GM23338 (cell line): Measurements from ENCODE around the gene C16orf74.

Experiments used
- CREB1 ChIP-seq: fragments of 250-450 bp; sonication (Bioruptor Pico); IDR thresholded peaks from 2 replicates; pipeline ENCODE4 v1.5.0; 2020; ENCODE audit warnings: low read depth, mild to moderate bottlenecking, moderate library complexity
- CTCF ChIP-seq, 2 experiments: fragments of 200-600 bp in 1 of 2; sonication (generic) in 1 of 2; conservative IDR thresholded peaks; 2 replicates each; pipeline versions ENCODE4 v1.5.1 to v1.6.1; 2016 to 2017; ENCODE audit warnings: antibody characterized with exemption in 2 of 2, low read depth in 2 of 2, mild to moderate bottlenecking in 2 of 2, moderate library complexity in 1 of 2
- ETS1 ChIP-seq: IDR thresholded peaks from 2 replicates; pipeline ENCODE4 v1.6.1; 2016; ENCODE audit warnings: antibody characterized with exemption
- EZH2 ChIP-seq: fragments of 200-600 bp; sonication (generic); IDR thresholded peaks from one replicate; pipeline ENCODE4 v1.8.0; 2017; ENCODE audit warnings: antibody characterized with exemption, mild to moderate bottlenecking, low read depth; ENCODE audit not compliant: unreplicated experiment
- EZH2phosphoT487 ChIP-seq: fragments of 200-600 bp; sonication (generic); IDR thresholded peaks from one replicate; pipeline ENCODE4 v1.8.1; 2018; ENCODE audit warnings: antibody characterized with exemption; ENCODE audit not compliant: unreplicated experiment
- JUNB ChIP-seq: IDR thresholded peaks from one replicate; pipeline ENCODE4 v1.6.1; 2016; ENCODE audit warnings: antibody characterized with exemption; ENCODE audit not compliant: unreplicated experiment
- NANOG ChIP-seq: IDR thresholded peaks from 2 replicates; pipeline ENCODE4 v1.6.1; 2016; ENCODE audit warnings: antibody characterized with exemption, borderline replicate concordance
- POLR2AphosphoS5 ChIP-seq: IDR thresholded peaks from 2 replicates; pipeline ENCODE4 v1.6.1; 2016; ENCODE audit warnings: antibody characterized with exemption, low read depth
- REST ChIP-seq: IDR thresholded peaks from one replicate; pipeline ENCODE4 v1.6.1; 2018; ENCODE audit warnings: antibody characterized with exemption; ENCODE audit not compliant: unreplicated experiment
- STAT1 ChIP-seq: IDR thresholded peaks from one replicate; pipeline ENCODE4 v1.6.1; 2016; ENCODE audit warnings: antibody characterized with exemption; ENCODE audit not compliant: unreplicated experiment
- ZNF114 ChIP-seq: fragments of 250-450 bp; sonication (Bioruptor Pico); IDR thresholded peaks from 2 replicates; pipeline ENCODE4 v1.5.0; 2020; ENCODE audit warnings: mild to moderate bottlenecking, moderate library complexity
- ZNF331 ChIP-seq: fragments of 250-450 bp; sonication (Bioruptor Pico); IDR thresholded peaks from 2 replicates; pipeline ENCODE4 v1.5.0; 2020; ENCODE audit warnings: low read depth, mild to moderate bottlenecking, moderate library complexity

- TF ChIP-seq CTCF (conservative IDR thresholded peaks at IDR 0.05; ENCODE audit: low read depth in 2 of 2): no peak
- TF ChIP-seq REST: no peak
- no peak for TF ChIP-seq EZH2phosphoT487
- TF ChIP-seq EZH2: no peak
- no peak for TF ChIP-seq STAT1
- no peak for TF ChIP-seq CREB1 (CRISPR knock-in tag)
- no peak for TF ChIP-seq JUNB
- no peak for TF ChIP-seq POLR2AphosphoS5
- no peak for TF ChIP-seq ZNF114 (CRISPR knock-in tag)
- no peak for TF ChIP-seq ETS1
- TF ChIP-seq NANOG: no peak
- no peak for TF ChIP-seq ZNF331
Measured at GRCh38 chr16:85685251-85685650, 65.6 kb downstream of the C16orf74 start.
